K562 (cell line): ENCODE data around the gene COL24A1.

Experiments
- FOXK2 ChIP-seq, 2 experiments: fragments of 450-650 bp; IDR thresholded peaks in 1 of 2; conservative IDR thresholded peaks in 1 of 2; 2 replicates each; pipeline ENCODE4 v1.6.1; 2016; ENCODE audit warnings: low read depth in 2 of 2, mild to moderate bottlenecking in 1 of 2
- JUND ChIP-seq, 2 experiments: IDR thresholded peaks; 2 replicates in 1 of 2; 3 replicates in 1 of 2; pipeline ENCODE4 v1.6.1; 2011; ENCODE audit warnings: borderline replicate concordance in 2 of 2, low read depth in 2 of 2, low read length in 2 of 2, improper control_type of control experiment in 1 of 2, missing biosample characterization in 1 of 2, missing genetic modification characterization in 1 of 2, missing genetic modification reagents in 1 of 2
- POLR2AphosphoS5 ChIP-seq: IDR thresholded peaks from 2 replicates; pipeline ENCODE4 v1.6.1; 2011; ENCODE audit warnings: mild to moderate bottlenecking, low read depth, low read length, moderate library complexity; ENCODE audit not compliant: control insufficient read depth, insufficient read depth
- ZNF274 ChIP-seq: IDR thresholded peaks from 2 replicates; pipeline ENCODE4 v1.6.1; 2011; ENCODE audit warnings: low read depth, mild to moderate bottlenecking, low read length, moderate library complexity, borderline replicate concordance

GRCh38 chr1:85830837-85831236 is 325.7 kb downstream of the COL24A1 start:
- TF ChIP-seq POLR2AphosphoS5 (no peak), ZNF274 (no peak), FOXK2 (conservative IDR thresholded peaks at IDR 0.05 in 1 of 2, IDR thresholded peaks at IDR 0.05 in 1 of 2; ENCODE audit: low read depth in 2 of 2) (no peak), JUND (IDR thresholded peaks at IDR 0.05; ENCODE audit: borderline replicate concordance, low read depth, low read length) (no peak), JUND (tag; IDR thresholded peaks at IDR 0.05; ENCODE audit: borderline replicate concordance, low read depth, low read length) (no peak)
